ENCODE measurements around the gene F10.

F10 gene

GRCh38 chr13:113176280-113176679 lies 53.7 kb downstream of the F10 start:
- no peak for DNase-seq
- in situ Hi-C loops (cut with HindIII; ENCODE audit: low pct_ligation_motif_present, low pct_unique_long_range_greater_than_20kb, low sequenced_read_pairs), result no loop called here

GRCh38 chr13:113176822-113177221 lies 54.2 kb downstream of the F10 start:
- in situ Hi-C loops (cut with HindIII; ENCODE audit: low pct_ligation_motif_present, low pct_unique_long_range_greater_than_20kb, low sequenced_read_pairs), result no loop called here
- no peak for DNase-seq

- no peak for DNase-seq
Observed at GRCh38 chr13:113178070-113178895, 55.7 kb downstream of the F10 start.

GRCh38 chr13:113178896-113179167 lies 56.2 kb downstream of the F10 start:
- in situ Hi-C loops (cut with HindIII; ENCODE audit: low pct_ligation_motif_present, low pct_unique_long_range_greater_than_20kb, low sequenced_read_pairs), result no loop called here

More at GRCh38 chr13:113178070-113178895, 55.7 kb downstream of the F10 start:
- in situ Hi-C loops (cut with HindIII; ENCODE audit: low pct_ligation_motif_present, low pct_unique_long_range_greater_than_20kb, low sequenced_read_pairs), result no loop called here

GRCh38 chr13:113179374-113180230 lies 57.0 kb downstream of the F10 start:
- in situ Hi-C loops (cut with HindIII; ENCODE audit: low pct_ligation_motif_present, low pct_unique_long_range_greater_than_20kb, low sequenced_read_pairs), result no loop called here
- DNase-seq, result no peak

More at GRCh38 chr13:113178896-113179167, 56.2 kb downstream of the F10 start:
- no peak for DNase-seq

GRCh38 chr13:113182046-113182445 lies 59.4 kb downstream of the F10 start:
- in situ Hi-C loops (cut with HindIII; ENCODE audit: low pct_ligation_motif_present, low pct_unique_long_range_greater_than_20kb, low sequenced_read_pairs), result no loop called here
- DNase-seq, result no peak

- DNase-seq, result no peak
- in situ Hi-C loops (cut with HindIII; ENCODE audit: low pct_ligation_motif_present, low pct_unique_long_range_greater_than_20kb, low sequenced_read_pairs), result no loop called here
Observed at GRCh38 chr13:113183450-113184129, 61.0 kb downstream of the F10 start.

GRCh38 chr13:113184568-113185440 lies 62.2 kb downstream of the F10 start:
- DNase-seq, result no peak
- in situ Hi-C loops (cut with HindIII; ENCODE audit: low pct_ligation_motif_present, low pct_unique_long_range_greater_than_20kb, low sequenced_read_pairs), result no loop called here

- in situ Hi-C loops (cut with HindIII; ENCODE audit: low pct_ligation_motif_present, low pct_unique_long_range_greater_than_20kb, low sequenced_read_pairs), result no loop called here
- DNase-seq, result no peak
Observed at GRCh38 chr13:113186061-113186900, 63.7 kb downstream of the F10 start.

GRCh38 chr13:113187263-113187669 lies 64.7 kb downstream of the F10 start:
- in situ Hi-C loops (cut with HindIII; ENCODE audit: low pct_ligation_motif_present, low pct_unique_long_range_greater_than_20kb, low sequenced_read_pairs), result no loop called here
- DNase-seq, result peak; percentile 98

GRCh38 chr13:113187883-113188665 lies 65.5 kb downstream of the F10 start:
- in situ Hi-C loops (cut with HindIII; ENCODE audit: low pct_ligation_motif_present, low pct_unique_long_range_greater_than_20kb, low sequenced_read_pairs), result no loop called here
- DNase-seq, result no peak

- DNase-seq, result no peak
- in situ Hi-C loops (cut with HindIII; ENCODE audit: low pct_ligation_motif_present, low pct_unique_long_range_greater_than_20kb, low sequenced_read_pairs), result no loop called here
Observed at GRCh38 chr13:113190181-113190580, 67.6 kb downstream of the F10 start.

GRCh38 chr13:113192279-113192678 lies 69.7 kb downstream of the F10 start:
- in situ Hi-C loops (cut with HindIII; ENCODE audit: low pct_ligation_motif_present, low pct_unique_long_range_greater_than_20kb, low sequenced_read_pairs), result no loop called here
- DNase-seq, result no peak

GRCh38 chr13:113192902-113193301 lies 70.3 kb downstream of the F10 start:
- DNase-seq, result no peak
- in situ Hi-C loops (cut with HindIII; ENCODE audit: low pct_ligation_motif_present, low pct_unique_long_range_greater_than_20kb, low sequenced_read_pairs), result no loop called here

- no peak for DNase-seq
Observed at GRCh38 chr13:113195360-113195759, 72.8 kb downstream of the F10 start.

GRCh38 chr13:113196970-113197737 lies 74.6 kb downstream of the F10 start:
- no peak for DNase-seq
- in situ Hi-C loops (cut with HindIII; ENCODE audit: low pct_ligation_motif_present, low pct_unique_long_range_greater_than_20kb, low sequenced_read_pairs), result no loop called here

More at GRCh38 chr13:113195360-113195759, 72.8 kb downstream of the F10 start:
- in situ Hi-C loops (cut with HindIII; ENCODE audit: low pct_ligation_motif_present, low pct_unique_long_range_greater_than_20kb, low sequenced_read_pairs), result no loop called here

Measured in ACHN (cell line).